GM19035 (cell line): Measurements from ENCODE around the gene HIF1A.
A peak's percentile ranks its signal among the peaks of the same experiment; 100 is the strongest.
"Not testable (repeated sequence)": the region's sequence is repeated elsewhere in the genome, so short reads cannot be mapped to it uniquely, and the experiment has no call there.

ENCODE experiments used
- ATAC-seq: cut with Tn5 transposase; IDR thresholded peaks from one replicate; pipeline ENCODE4 v1.9.1; 2021; ENCODE audit not compliant: unreplicated experiment

HIF1A gene

DNA sequence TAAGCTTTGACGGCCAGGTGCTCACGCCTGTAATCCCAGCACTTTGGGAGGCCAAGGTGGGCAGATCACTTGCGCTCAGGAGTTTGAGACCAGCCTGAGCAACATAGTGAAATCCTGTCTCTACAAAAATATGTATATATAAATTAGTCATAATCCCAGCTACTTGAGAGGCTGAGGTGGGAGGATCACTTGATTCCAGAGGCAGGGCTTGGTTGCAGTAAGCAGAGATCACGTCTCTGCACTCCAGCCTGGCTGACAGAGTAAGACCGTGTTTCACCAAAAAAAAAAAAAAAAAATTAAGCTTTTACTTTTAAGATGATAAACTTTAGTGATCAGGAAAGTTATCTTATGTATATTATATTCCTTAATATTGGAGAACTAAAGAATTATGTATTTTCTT is 48.9 kb downstream of the HIF1A start:
- ATAC-seq, result no peak

DNA sequence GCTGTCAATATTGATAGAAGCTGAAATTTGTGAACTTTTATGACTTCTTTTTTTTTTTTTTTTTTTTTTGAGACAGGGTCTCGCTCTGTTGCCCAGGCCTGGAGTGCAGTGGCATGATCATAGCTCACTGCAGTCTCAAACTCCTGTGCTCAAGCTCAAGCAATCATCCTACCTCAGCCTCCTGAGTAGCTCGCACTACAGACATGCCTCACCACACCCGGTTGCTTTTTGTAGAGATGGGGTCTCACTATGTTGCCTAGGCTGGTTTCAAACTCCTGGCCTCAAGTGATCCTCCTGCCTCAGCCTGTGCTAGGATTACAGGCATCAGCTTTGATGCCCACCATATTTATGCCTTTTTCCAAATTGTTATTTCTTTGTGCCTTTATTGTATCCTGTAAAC is 51.0 kb downstream of the HIF1A start:
- not testable (repeated sequence) for ATAC-seq

DNA sequence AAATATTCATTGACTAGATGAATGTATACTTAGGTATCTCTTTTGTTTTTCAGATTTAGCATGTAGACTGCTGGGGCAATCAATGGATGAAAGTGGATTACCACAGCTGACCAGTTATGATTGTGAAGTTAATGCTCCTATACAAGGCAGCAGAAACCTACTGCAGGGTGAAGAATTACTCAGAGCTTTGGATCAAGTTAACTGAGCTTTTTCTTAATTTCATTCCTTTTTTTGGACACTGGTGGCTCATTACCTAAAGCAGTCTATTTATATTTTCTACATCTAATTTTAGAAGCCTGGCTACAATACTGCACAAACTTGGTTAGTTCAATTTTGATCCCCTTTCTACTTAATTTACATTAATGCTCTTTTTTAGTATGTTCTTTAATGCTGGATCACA is 51.6 kb downstream of the HIF1A start:
- no peak for ATAC-seq

DNA sequence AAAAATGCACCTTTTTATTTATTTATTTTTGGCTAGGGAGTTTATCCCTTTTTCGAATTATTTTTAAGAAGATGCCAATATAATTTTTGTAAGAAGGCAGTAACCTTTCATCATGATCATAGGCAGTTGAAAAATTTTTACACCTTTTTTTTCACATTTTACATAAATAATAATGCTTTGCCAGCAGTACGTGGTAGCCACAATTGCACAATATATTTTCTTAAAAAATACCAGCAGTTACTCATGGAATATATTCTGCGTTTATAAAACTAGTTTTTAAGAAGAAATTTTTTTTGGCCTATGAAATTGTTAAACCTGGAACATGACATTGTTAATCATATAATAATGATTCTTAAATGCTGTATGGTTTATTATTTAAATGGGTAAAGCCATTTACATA is 52.0 kb downstream of the HIF1A start:
- ATAC-seq, result no peak

DNA sequence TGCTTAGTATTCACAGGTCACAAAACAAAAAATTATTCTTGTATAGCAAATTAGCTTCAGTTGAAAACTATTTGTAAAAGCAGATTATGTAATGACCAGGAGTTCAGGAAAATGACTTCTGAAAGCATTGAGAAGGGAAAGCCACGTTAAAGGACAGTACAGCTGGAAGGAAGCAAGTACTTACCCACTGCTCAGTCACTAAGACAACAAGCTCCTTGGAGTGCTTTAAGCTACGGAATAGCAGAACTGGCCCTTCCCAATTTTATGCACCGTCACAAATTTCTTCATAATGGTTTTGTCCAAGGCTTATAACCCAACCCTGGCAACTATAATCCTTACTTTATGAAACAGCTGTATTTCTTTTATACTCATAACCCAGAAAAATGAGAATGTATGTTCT is 54.0 kb downstream of the HIF1A start:
- ATAC-seq, result no peak

DNA sequence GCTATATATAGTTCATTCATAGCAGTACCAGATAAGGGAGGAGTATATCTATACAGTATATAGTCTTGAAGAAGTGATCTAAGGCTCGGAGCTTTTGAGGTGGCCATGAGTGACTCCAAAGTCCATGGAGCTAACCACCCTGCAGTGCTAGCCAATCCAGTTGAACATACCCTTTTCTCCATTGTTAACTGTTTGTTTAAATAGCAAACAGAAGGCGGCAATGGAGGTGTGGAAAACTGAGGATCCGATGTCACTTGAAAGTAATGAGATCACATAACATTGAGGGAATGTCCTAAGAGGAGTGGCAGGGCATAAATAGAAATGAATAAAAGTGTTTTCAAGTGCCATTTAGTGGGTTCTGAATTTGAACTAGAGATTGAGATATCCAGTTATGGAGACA is 54.6 kb downstream of the HIF1A start:
- ATAC-seq, result no peak

DNA sequence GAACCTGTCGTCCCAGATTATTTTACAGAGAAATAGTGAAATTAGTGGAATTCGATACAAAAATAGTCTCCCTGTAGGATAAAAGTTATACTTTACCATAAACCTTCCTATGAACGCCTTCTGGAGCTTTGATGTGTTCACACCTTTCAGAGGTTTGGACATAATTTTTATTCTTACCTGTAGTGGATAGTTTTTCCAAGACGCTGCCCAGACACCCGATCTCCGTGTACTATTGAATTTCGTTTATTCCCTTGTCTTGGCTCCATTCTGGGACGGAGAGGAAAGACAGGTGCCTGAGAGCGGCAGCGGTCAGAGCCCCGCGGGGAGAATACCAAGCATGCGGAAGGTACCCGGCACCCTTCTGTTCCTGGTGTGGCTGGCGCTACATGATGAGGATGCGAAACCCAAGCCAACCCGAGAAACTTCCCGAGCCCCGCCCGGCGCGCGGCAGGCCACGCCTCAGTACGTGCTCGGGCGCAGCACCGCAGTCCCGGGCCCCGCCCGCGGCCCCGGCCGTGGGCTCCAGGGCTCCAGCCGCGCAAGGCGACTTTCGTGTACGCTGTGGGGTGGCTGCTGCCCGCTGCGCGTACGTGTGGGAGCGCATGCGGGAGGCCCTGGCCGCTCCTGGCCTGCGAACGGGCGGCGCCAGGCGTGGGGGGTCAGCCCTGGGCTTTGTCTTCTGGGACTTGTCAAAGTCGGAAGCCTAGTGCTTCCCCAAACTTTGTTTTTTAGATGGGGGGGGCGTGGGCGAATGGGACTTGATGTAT is 55.6 kb downstream of the HIF1A start:
- ATAC-seq, result peak; percentile 94

DNA sequence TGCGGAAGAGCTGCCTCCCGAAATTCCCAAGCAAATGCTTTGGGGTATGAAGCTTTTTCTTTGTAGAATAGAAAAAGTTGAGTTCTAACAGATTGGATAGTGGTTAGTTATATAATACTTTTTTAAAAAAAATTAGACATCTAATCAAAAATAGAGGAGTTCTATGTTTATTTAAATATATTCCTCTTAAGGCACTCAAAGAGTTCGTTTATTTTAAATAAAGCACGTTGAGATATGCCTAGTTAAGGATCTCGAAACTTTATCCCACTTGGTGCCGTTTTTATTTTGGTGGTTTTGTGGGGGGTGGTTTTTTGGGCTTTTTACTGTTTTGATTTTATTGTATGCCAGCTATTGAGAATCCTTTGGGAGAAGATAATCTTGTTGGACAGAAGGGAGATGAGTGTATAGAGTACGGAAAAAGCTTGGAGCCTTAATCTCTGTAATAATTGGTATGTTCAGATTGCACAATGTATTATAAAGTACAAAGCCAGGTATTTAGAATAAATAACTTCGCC is 56.2 kb downstream of the HIF1A start:
- ATAC-seq, result no peak

DNA sequence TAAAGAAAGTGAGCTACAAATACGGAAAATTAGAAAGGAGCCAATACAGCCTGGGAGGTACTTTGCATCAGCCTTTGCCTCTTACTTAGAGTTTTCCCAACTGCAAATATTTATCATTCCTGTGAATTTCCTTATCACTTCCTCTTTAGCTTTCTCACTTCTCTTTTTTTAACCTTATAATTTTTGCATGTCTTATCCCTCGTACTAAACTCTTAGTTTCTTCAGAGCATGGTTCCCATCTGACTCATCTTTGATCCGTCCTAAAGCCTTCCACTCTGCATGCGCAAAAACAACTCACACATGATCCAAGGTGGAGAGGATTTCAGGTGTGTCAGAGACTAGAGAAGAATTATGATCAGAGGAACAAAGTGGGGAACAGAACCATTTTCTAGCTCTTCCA is 57.3 kb downstream of the HIF1A start:
- no peak for ATAC-seq

DNA sequence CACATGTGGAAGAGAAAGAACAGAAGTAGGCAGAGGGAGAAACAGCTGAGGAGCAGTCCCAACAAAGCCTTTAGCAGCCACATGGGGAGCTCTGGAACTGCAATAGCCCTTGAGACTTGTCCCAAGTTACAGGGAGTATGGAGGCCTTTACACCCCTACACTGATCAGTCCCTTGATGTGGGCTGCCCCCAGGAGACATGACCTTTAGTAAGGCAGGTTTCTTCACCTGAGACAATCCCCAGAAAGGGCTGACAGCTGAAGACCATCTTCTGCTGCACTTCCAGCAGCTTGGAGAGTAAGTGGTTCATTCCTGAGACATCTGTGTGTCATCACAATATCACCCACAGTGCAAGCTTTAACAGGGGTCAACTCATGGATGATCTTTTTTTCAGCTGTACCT is 58.3 kb downstream of the HIF1A start:
- ATAC-seq, result no peak

DNA sequence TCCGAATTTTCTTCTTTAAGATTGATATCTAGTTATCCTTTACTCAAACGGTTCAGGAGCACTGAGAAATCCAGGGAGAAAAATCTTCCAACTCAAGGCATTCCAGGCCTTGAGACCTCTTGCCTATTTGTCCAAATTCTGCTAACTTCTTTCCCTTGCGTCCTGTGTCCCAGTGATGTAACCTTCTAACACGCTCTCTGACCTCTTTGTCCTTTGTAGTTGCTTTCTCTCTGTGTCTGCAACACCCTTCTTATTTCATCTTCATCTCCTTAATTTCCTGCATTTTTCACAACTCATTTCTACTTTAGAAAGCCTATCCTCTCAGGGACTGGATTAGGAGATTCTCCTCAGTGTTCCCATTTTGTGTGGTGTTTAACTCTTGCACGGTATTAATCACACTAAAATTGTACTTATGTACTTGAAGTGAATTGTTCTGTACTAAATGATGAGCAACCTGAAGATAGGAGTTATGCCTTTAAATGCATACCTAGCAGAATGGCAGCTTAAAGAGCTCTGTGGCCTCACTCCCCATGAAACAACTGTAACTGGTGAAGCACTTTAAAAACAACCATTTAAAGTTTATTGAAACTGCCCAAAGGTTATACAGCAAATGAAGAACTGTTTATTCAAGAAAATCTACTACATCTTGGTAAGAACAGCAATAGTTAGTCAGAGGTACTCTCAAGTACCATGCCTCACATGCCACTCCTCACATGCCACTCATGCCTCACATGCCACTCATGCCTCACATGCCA is 59.5 kb downstream of the HIF1A start:
- no peak for ATAC-seq

DNA sequence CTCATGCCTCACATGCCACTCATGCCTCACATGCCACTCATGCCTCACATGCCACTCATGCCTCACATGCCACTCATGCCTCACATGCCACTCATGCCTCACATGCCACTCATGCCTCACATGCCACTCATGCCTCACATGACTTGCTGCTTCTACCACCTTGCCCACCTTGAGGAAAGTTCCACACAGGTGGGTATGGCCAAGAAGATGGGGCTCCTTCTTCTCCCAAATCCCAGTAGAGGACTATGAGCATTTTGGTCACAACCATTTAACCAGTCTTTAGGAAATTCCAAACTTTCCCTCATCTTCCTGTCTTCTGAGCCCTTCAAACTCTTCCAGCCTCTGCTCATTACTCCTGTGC is 60.0 kb downstream of the HIF1A start:
- ATAC-seq, result not testable (repeated sequence)

DNA sequence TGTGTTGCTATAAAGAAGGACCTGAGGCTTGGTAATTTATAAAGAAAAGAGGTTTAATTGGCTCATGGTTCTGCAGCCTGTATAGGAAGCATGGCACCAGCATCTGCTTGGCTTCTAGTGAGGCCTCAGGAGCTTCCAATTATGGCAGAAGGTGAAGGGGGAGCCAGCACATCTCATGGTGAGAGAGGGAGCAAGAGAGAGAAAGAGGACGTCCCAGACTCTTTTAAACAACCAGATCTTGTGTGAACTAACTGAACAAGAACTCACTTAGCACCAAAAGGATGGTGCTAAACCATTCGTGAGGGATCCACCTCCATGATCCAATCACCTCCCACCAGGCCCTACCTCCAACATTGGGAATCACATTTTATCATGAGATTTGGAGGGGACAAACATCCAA is 60.8 kb downstream of the HIF1A start:
- no peak for ATAC-seq

DNA sequence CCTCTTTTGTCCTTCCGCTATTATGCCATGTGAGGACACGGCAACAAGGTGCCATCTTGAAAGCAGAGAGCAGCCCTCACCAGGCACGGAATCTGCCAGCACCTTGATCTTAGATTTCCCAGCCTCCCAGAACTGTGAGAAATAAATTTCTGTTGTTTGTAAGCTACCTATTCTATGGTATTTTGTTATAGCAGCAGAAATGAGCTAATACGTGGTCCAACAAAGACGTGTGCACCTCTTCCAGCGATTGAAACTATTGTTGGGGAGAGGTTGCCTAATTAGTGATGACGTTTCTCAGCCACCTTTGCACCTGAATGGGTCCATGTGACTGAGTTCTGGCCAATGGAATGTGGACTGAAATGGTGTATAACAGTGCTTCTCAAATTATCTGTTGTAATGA is 64.6 kb downstream of the HIF1A start:
- ATAC-seq, result no peak

DNA sequence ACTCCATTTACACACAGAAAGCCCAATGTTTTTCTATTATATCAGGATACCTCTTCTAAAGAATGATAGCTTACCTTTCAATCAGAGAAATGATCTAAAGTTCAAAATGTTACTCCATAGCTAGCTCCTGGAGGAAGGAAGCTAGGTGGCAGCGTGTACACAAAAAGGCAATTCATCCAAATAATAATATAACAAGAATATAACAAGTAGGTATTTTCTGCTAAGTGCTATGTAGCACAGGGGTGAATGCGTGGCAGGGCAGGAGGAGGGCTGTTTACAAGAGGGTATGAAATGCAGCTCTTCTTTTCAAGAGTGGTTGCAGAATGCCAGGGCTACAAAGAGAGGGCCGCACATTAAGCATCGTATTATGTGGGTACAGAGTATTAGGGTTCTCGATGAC is 66.2 kb downstream of the HIF1A start:
- peak; percentile 10 for ATAC-seq

DNA sequence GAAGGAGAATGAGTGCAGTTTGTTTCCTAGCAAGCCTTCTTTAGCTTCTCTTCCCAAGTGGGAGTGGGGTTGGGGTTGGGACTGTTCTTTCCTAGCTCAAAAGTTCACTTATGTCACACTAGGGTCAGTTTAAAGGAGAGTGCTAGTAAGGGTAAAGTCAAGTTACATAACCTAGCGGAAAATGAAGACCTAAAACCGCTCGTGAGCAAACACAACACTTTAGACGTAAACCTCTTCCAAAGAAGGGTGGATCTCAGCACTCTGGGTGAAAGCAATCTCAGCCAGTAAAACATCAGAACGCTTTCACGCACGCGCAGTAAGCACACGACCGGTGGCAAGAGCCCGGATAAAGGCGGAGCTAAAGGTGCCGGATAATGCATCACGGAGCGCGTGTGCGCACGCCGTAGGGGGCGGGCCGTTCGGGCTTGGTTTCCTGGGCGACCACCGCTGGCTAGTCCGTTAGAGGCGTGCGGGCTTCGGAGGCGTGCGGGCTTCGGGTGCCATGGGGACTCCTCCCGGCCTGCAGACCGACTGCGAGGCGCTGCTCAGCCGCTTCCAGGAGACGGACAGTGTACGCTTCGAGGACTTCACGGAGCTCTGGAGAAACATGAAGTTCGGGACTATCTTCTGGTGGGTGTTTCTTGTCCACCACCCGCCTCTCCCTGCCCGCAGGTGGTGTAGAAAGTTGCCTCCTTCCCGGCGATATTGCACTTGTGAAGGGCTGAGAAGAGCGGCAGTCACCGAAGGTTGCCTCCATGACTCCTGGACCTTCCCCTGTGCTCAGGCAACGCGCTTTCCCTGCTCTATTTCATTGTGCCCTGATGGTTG is 66.9 kb downstream of the HIF1A start, which contains the start of gene SNAPC1:
SNAPC1 (plus strand) TSS at position 462 of the 828 bp plus-strand sequence; CDS start at position 503, 41 bp downstream.
- peak; percentile 99 for ATAC-seq

DNA sequence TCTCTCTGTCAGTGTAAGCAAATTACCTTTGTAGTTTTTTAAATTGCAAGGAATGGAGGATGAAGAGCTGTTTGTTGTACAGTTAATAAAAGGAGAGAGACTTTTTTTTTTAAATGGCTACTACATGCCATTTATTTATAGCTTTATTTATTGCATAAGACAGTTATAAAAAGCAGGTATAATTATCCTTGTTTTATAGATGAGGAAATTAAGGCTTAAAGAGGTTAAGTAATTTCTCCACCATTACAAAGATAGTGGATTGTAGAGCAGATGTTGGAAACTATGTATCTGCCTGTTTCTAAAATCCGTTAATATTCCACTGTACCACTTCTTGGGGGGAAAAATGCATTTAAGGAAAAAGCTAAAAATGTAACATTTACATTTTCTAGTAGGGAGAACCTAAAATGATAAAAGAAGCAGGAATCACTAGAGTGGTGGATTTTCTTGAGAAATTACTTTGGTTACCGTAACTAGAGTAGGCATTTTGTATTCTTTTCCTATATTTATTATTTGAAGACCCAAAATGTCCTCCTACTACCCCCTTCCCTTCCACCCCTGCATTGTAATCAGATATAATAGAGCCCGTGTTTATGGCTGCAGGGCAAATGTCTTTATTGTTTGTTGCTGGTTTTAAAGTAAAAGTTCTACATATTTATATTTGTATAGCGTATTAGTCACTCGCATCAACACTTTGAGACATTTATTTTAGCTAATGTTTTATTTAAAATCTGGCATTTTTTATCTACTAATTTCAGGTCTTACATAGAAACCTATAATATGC is 69.2 kb downstream of the HIF1A start:
- no peak for ATAC-seq

DNA sequence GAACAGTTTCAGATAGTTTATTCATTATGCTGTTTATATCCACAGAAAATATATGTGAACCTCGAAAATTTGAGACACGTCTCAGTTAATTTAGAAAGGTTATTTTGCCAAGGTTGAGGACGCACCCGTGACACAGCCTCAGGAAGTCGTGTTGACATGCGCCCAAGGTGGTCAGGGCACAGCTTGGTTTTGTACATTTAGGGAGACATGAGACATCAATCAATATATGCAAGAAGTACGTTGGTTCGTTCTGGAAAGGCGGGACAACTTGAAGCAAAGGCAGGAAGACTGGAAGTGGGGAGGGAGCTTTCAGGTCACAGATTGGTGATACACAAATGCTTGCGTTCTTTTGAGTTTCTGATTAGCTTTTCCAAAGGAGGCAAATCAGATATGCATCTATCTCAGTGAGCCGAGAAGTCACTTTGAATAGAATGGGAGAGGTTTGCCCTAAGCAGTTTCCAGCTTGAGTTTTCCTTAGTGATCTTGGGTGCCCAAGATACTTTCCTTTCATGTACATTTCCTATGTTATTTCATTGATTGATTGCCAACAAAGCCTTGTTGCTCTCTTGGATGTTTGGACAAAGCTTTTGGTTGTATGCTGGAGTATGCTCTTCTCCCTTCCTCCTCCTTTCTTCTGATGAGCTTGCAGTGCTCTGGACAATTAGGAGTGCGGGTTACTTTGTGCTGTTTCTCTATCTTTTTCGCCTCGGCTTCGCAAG is 70.1 kb downstream of the HIF1A start:
- ATAC-seq, result no peak

DNA sequence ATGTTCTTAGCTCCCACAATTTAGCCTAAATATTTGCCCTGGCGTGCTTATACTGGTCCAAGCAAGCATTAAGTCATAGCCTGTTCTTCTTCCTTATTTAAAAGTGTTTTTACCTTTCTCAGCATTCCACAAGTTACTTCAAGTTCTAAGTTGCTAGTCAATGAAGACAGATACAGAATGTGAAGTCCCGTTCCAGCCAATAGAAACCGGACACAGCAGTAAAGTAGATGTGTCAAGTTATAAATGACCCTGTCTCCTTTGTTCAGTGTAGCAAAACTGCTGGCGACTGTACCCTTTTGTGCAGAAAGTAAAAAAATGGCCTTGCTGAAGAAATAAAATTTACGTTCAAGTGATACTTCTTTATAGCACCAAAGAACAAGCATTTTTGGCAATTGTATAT is 70.8 kb downstream of the HIF1A start:
- no peak for ATAC-seq

DNA sequence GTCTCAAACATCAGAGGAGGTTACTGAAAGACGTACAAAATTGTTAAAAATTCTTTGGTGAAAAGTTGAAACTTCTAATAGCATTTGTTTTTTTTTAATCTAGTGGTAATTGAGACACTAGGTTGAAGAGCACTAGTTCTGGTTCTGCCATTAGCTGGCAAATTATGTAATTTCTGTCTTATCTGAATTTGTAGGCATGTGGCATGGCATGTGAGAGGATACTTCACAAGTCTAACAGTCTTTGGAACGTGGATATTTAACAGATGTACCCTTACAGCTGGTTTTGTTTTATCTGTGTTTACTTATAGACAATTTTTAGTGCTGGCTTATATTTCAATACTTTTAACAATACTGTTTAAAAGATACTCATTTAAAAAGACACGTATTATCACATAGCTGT is 72.9 kb downstream of the HIF1A start:
- no peak for ATAC-seq
